ENCODE measurements around the gene VEPH1. TPM values are rescaled to one million over a fixed set of nuclear protein-coding genes. Genes with fewer than 3 reads are reported as not detected.
"Not testable (repeated sequence)": the region's sequence is repeated elsewhere in the genome, so short reads cannot be mapped to it uniquely, and the experiment has no call there.

VEPH1 gene
- total RNA-seq, 1 donor from 2014 or later, result 3.7 TPM

DNA sequence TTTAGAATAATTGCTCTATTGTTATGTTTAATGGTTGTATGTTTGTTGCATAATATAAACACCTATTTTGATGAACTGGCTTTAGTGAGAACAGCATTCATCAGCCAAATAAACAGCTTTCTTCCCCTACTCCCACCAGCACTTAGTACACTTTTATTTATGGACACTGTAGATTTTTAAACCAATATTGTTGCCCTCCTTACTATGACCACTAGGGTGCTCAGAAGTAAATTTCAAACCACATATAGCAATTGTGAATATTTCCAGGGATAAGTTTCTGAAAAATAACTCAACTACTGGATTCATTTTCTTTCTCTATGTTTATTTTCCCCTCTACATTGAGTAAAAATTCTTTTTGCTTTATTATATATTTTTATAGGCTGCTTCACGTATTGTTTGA lies 151.2 kb downstream of the VEPH1 start:
- H3K4me3 ChIP-seq (ENCODE audit: low read depth, low read length), result no peak overlapping the region
- TF ChIP-seq, protein P1, sequence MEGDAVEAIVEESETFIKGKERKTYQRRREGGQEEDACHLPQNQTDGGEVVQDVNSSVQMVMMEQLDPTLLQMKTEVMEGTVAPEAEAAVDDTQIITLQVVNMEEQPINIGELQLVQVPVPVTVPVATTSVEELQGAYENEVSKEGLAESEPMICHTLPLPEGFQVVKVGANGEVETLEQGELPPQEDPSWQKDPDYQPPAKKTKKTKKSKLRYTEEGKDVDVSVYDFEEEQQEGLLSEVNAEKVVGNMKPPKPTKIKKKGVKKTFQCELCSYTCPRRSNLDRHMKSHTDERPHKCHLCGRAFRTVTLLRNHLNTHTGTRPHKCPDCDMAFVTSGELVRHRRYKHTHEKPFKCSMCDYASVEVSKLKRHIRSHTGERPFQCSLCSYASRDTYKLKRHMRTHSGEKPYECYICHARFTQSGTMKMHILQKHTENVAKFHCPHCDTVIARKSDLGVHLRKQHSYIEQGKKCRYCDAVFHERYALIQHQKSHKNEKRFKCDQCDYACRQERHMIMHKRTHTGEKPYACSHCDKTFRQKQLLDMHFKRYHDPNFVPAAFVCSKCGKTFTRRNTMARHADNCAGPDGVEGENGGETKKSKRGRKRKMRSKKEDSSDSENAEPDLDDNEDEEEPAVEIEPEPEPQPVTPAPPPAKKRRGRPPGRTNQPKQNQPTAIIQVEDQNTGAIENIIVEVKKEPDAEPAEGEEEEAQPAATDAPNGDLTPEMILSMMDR (conservative IDR thresholded peaks at IDR 0.05; ENCODE audit: low read depth, low read length), result peak; percentile 29

GRCh38 chr3:157350651-157351050 lies 152.6 kb downstream of the VEPH1 start:
- DNase-seq (ENCODE audit: low read depth), result not testable (repeated sequence)

More for the DNA sequence above, 151.2 kb downstream of the VEPH1 start:
- DNase-seq (ENCODE audit: low read depth), result no peak

GRCh38 chr3:157348304-157349075 lies 154.7 kb downstream of the VEPH1 start:
- not testable (repeated sequence) for H3K4me3 ChIP-seq (ENCODE audit: low read depth, low read length); DNase-seq (ENCODE audit: low read depth)

More at GRCh38 chr3:157350651-157351050, 152.6 kb downstream of the VEPH1 start:
- H3K4me3 ChIP-seq (ENCODE audit: low read depth, low read length), result not testable (repeated sequence)

DNA sequence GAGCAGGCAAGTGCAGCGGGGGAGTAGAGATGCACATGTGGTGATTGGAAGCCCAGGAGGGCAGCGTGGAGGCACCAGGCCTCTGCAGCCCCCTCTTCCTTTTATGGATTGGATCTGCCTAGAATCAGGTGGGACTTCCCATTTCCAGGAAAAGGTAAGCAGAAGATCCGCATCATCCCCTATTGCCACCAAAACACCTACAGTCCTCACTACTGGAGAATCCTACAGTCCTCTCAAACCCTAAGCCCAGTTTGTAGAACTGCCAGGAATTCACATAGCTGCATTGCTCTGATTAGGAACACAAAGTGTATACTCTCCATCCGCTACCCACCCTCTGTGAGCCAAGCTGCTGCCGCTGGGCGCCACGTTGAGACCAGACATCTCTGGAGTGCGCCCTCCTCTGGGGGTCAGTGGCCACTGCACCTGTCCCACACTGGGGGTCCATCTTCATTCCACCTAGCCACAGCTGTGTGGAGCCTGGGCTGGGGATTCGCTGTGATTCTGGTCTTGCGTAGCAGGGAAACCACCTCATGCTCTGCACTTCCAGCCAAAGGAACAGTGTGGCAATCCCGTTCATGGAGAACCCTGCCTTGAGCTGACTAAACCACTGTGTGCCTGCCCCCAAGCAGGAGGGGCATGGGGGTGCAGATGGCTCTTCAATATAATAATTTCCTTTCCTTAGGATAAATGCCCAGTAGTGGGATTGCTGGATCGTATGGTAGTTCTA lies 155.5 kb downstream of the VEPH1 start:
- TF ChIP-seq, protein P1 (conservative IDR thresholded peaks at IDR 0.05; ENCODE audit: low read depth, low read length), result peak; percentile 44
- no peak overlapping the region for H3K4me3 ChIP-seq (ENCODE audit: low read depth, low read length)
- no peak for DNase-seq (ENCODE audit: low read depth)

DNA sequence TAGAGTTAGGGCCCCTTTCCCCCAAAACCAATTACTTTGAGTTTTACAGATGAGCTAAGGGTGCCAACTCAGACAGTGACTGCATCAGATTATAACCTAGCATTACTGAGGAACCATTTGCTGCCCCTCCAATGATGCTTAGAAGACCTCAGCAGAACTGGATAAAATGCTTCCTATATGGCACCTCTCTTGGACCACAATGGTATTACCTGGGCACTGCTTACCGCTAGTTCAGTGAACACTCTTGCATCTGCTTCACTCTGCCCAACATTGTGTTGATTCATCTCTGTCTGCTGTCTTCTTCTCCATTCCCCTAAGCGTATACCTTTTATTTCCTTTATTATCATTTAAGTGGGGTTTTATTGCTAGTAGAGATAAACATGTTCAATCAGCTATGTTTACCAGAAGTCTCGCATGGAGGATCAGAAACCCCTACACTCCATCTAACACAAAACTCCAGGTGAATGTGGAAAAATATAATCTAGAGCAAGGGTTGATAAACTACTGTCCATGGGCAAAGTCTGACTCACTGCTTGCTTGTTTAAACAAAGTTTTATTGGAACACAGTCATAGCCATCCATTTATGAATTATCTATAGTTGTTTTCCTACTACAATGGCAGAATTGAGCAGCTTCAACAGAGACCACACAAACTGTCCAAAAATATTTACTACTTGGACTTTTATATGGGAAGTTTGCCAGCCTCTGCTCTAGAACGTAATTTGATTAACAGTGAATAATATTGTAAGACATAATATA lies 166.8 kb downstream of the VEPH1 start:
- no peak for DNase-seq (ENCODE audit: low read depth)
- no peak overlapping the region for H3K4me3 ChIP-seq (ENCODE audit: low read depth, low read length)
- TF ChIP-seq, protein P1 (conservative IDR thresholded peaks at IDR 0.05; ENCODE audit: low read depth, low read length), result no peak

DNA sequence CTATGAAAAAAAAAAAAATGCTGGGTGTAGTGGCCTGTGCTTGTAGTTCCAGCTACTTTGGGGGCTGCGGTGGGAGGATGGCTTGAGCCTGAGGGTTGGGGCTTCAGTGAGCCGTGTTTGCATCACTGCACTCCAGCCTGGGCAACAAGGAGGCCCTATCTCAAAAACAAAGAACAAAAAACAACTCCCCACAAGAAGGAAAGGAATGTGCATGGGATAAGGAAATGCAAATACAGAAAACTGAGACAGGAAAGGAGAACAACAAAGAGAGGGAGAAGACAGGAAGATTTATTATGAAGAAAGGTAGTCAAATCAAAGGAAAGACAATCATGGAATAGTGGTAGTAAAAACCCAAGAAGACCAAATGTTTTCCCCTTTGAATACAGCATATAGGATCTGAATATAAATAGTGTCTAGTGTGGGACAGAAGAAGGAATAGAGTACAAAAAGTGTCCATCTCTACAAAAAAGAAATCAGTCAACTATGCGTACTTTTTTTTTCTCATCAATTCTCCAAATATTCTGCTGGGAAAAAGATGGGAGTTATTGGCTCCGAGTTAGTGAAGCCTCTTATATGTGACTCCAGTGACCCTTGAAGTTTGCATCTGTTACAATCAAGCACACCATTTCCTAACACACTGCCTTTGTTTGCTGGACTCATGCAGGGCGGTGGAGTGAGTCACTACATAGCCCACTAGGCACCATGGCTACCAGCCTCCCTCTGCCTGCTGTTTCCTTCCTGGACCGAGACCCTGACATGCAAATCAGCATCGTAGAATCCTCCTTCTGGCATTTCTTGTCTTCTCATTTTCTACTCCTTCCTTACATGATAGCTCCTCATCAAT lies 167.8 kb downstream of the VEPH1 start:
- TF ChIP-seq, protein P1 (conservative IDR thresholded peaks at IDR 0.05; ENCODE audit: low read depth, low read length), result no peak
- no peak overlapping the region for H3K4me3 ChIP-seq (ENCODE audit: low read depth, low read length)
- DNase-seq (ENCODE audit: low read depth), result peak; percentile 35

- DNase-seq (ENCODE audit: low read depth), result no peak
- TF ChIP-seq, protein P1 (conservative IDR thresholded peaks at IDR 0.05; ENCODE audit: low read depth, low read length), result no peak
- no peak overlapping the region for H3K4me3 ChIP-seq (ENCODE audit: low read depth, low read length)
Observed at GRCh38 chr3:157333551-157333991, 169.6 kb downstream of the VEPH1 start.
